Eye (tissue), 1 donor: ENCODE measurements around the gene MRPL27.

ENCODE experiments used
- DNase-seq: peaks from one replicate; pipeline ENCODE4 v3.0.0-alpha.2; 2015

MRPL27 gene

GRCh38 chr17:50359998-50360461, 13.0 kb downstream of the MRPL27 start:
- no peak for DNase-seq

DNA sequence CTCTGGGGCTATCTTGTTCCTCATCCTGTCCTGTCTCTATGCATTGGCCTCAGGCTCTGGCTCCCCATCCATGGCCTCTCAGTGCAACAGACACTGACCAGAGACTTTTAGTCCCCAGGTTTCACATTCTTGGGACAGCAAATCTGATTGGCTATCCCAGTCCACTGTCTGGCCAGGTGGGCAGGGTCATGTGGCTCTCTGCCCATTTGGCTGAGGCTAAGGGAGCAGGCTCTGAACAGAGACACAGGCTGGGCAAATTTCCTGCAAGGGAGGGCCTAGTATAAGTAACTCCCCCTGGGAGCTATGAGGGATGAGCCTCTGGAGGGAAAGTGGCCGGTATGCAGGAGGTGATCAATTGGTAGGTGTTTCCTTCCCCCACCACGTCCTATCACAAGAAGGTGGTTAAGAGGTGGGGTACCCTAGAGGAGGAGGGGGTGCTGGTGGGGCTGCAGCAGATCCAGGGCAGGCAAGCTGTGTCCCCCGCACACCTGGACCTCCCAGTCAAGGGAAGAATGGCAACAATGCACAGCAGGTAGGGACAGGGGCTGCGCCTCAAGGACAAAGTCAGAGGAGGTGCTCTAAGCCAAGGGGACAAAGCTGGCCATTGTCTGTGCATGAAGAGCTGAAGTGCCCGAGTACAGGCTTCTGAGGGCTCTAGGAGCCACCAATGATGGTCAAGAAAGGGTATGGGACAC, 13.8 kb downstream of the MRPL27 start:
- DNase-seq: no peak

- no peak for DNase-seq
These were observed 14.8 kb downstream of the MRPL27 start for GRCh38 chr17:50358177-50358576.

- DNase-seq: no peak
These were observed 16.0 kb downstream of the MRPL27 start for GRCh38 chr17:50356892-50357510.

- DNase-seq: no peak
These were observed 16.6 kb downstream of the MRPL27 start for GRCh38 chr17:50356418-50356817.

- DNase-seq: no peak
These were observed 17.2 kb downstream of the MRPL27 start for GRCh38 chr17:50355701-50356341.

GRCh38 chr17:50355336-50355700, 17.7 kb downstream of the MRPL27 start:
- no peak for DNase-seq

GRCh38 chr17:50354776-50355175, 18.2 kb downstream of the MRPL27 start:
- DNase-seq: no peak

GRCh38 chr17:50354198-50354597, 18.8 kb downstream of the MRPL27 start:
- DNase-seq: no peak

DNA sequence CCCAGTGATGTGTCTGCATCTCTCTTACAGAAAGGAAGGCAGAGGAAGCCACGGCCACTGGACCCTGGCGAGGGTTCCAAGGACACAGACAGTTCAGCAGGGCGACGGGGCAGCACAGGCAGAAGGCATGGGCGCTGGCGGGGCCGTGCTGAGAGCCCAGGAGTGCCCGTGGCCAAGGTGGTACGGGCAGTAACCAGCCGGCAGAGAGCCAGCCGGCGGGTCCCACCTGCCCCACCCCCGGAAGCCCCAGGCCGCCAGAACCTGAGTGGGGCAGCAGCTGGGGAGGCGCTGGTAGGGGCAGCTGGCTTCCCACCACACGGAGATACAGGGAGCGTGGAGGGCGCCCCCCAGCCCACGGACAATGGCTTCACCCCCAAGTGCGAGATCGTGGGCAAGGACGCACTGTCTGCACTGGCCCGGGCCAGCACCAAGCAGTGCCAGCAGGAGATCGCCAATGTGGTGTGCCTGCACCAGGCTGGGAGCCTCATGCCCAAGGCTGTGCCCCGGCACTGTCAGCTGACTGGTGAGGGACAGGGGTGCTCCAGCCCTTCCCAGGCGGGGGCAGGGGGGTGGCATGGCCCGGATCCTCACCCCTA, 19.3 kb downstream of the MRPL27 start:
- no peak for DNase-seq

- no peak for DNase-seq
These were observed 20.0 kb downstream of the MRPL27 start for GRCh38 chr17:50352693-50353599.

GRCh38 chr17:50352072-50352692, 20.8 kb downstream of the MRPL27 start:
- DNase-seq: no peak

GRCh38 chr17:50350733-50351132, 22.3 kb downstream of the MRPL27 start:
- DNase-seq: no peak

DNA sequence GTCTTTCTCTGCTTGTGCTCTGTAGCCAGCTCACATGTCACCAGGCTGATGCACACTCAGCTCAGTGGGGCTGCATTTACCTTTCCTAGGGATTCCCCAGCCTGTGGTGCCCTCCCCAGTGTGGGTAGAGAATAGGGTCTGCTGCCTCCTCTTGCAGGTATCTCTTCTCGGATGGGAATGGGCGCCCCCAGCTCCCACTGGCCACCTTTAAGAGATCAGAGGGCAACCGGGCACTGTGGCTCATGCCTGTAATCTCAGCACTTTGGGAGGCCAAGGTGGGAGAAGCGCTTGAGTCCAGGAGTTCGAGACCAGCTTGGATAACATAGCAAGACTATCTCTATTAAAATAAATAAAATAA, 23.8 kb downstream of the MRPL27 start:
- no peak for DNase-seq

GRCh38 chr17:50348522-50349242, 24.3 kb downstream of the MRPL27 start:
- DNase-seq: no peak

DNA sequence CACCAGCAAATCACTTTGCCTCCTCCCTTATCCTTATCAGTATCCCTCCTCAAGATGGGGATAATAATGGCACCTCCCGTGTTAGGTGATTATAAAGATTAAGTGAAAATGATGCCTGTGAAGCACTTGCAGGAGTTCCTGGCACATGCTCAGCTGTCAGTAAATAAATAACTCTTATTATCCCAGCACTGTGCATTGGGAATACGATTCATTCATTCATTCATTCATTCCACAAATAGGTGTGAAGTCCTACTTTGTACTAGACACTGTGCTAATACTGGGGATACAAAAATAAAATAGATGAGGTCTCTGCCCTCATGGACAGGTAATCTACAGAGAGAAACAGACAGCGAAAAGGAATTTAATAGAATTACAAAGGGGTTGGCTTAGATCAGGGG, 25.1 kb downstream of the MRPL27 start:
- no peak for DNase-seq

DNA sequence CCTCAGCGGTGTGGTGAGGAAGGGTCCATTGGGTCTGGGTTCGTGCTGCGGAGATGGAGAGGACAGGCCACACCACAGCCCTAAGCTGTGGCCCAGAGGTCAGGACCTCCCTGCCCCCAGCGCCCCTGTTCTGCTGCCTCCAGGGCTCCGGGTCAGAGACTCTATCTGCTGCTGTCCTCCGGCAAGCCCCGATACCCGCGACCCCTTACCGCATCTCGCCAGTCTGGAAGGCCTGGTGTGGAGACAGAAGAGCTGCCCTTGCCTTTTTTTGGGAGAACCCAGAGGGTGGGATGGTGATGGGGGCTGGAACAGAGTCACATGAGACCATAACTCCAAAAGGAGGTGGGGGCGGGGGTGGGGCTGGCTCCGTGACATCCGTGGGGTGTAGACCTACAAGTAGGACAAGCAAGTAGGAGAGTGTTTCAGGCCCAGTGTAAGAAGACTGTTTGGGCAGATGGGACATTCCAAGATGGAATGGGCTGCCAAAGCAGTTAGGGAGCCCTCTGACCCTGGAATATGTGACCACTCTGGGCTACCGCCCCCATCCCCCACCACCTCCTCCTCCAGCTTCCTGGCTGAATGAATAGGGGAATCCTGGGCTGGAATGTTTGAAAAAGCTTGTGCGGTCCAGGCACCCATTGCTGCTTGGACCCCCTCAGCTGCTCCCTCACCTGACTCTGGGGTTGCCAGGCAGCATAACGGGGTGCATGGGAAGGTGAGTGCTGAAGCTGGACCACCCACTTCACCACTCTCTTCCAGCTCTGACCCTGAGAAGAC, 25.7 kb downstream of the MRPL27 start:
- DNase-seq: no peak

DNA sequence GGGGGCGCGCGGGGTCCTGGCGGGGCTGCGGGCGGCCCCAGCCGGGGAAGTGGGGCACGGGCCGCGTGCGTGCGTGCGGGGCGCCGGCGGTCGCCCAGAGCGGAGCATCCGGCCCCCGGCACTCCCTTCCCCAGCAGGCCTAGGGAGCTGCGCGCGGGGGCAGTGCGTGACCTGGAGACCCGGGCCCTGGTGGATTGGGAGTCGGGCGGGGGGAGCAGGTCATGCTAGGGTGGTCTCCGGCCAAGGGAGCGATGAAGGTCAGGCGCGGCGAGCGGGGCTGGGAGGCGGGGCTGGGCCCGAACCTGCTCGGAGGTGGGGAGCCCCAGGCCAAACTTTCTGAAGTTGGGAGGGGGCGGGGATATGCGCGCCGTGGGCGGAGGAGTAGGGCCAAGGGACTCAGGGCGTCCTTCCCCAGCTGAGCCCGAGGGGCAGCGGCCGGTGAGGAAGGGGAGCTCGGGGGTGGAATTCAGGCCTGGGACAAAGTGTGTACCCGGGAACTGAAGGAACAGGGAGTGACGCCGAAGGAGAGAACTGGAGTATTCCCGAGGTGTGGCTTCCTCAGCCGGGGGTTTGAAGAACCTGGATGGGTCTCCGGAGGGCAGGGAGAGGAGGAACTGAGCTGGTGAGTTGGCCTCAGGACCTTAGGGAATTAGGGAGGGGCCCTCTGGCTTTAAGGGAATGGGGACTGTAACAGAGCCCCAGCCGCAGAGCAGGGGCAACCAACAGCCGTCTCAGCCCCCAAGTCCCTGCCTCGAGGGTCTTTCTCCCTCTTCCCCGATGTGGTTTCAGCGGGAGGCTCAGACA, 26.5 kb downstream of the MRPL27 start:
- no peak for DNase-seq

DNA sequence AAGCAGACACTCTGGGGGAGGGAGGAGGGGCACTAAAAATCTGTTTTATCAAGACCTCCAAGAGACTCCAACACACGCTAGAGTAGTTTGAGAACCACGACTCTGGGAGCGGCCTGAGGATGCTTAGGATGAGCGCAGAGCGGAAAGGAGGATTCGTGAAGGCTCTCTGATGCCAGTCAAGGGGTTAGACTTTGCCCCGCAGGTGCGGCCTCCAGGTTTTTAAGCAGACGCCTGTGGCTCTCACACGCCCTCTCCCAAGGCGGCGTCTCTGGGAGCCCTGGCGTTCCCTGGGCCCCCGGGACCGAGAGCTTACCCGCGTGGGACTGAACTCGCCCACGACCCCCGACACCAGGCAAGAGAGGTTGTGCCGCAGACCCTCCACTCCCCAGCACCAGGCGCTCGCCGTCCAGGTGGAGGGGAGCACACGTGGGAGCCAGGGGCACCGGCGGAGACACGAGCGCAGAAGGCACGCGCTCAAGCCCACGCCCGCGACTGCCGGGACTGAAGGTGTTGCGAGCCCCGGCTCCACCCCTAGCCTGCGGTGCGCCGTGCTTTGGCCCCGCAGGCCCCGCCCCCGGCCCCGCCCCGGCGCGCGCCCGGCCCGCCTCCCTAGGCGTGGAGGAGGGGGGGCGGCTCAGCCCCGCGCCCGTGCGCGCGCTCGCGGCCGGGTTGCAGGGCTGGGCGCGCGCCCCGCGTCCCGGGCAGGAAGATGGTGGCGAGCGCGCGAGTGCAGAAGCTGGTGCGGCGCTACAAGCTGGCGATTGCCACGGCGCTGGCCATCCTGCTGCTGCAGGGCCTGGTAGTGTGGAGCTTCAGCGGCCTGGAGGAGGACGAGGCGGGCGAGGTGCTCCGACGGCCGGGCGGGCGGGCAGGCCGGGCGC, 27.3 kb downstream of the MRPL27 start, which contains the start of gene XYLT2:
Gene XYLT2 (plus strand): TSS at position 695 of the 881 bp plus-strand sequence. CDS start 15 bp downstream, at position 710.
- DNase-seq: peak; percentile 95
